ENCODE results near the gene SHROOM3. TPM values are rescaled to one million over a fixed set of nuclear protein-coding genes. Genes with fewer than 3 reads are reported as not detected.

The SHROOM3 gene
- total and polyA plus RNA-seq, 2 of the 13 experiments (the other 11 are each of a cell fraction or from before 2014, with no cell fraction given) = 0.01 TPM; not detected in 1

DNA sequence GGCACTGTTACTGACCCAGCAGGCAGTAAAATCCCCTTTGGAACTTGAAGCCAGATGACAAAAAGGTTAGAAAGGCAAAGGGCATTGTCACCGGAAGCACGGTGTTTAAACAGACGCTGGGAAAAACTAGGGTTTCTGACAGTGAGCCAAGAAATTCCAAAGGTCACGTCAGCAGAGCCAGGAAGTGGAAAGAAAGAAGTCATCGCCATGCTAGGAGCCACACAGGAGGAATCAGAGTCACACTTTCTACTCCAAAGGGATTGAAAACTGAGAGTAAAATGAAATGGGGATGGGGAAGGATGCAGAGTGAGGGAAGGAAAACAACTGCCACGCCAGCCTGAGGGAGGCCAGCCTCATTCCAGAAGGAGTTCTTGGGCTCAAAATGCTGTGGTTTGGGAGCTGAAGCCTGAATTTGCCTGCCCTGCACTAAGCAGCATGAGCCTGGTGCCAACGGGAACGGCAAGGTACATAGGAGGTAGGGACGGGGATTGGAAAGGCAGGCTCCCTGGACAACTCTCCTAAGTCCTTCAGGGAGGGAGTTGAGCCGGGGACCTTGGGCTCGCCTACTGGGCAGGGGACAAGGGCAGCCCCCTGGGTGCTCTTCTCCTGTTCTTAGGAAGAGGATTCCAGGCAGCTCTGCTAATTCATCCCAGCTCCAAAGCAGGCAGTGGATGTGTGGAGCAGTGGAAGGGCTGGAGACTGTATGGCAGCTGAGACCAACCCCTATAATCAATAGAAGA lies 396.1 kb downstream of the SHROOM3 start (continued):
- TF ChIP-seq ZNF670 (CRISPR knock-in tag; IDR thresholded peaks at IDR 0.05; ENCODE audit: borderline replicate concordance) = peak; percentile 72; the same call in 1 of the 2 replicates
- peak; percentile 84 for TF ChIP-seq ELF4 (CRISPR knock-in tag; IDR thresholded peaks at IDR 0.05; ENCODE audit: borderline replicate concordance)
- TF ChIP-seq ATF7 (IDR thresholded peaks at IDR 0.05) = no peak
- TF ChIP-seq ATF7 (CRISPR knock-in tag; IDR thresholded peaks at IDR 0.05) = no peak
- TF ChIP-seq, protein P1, sequence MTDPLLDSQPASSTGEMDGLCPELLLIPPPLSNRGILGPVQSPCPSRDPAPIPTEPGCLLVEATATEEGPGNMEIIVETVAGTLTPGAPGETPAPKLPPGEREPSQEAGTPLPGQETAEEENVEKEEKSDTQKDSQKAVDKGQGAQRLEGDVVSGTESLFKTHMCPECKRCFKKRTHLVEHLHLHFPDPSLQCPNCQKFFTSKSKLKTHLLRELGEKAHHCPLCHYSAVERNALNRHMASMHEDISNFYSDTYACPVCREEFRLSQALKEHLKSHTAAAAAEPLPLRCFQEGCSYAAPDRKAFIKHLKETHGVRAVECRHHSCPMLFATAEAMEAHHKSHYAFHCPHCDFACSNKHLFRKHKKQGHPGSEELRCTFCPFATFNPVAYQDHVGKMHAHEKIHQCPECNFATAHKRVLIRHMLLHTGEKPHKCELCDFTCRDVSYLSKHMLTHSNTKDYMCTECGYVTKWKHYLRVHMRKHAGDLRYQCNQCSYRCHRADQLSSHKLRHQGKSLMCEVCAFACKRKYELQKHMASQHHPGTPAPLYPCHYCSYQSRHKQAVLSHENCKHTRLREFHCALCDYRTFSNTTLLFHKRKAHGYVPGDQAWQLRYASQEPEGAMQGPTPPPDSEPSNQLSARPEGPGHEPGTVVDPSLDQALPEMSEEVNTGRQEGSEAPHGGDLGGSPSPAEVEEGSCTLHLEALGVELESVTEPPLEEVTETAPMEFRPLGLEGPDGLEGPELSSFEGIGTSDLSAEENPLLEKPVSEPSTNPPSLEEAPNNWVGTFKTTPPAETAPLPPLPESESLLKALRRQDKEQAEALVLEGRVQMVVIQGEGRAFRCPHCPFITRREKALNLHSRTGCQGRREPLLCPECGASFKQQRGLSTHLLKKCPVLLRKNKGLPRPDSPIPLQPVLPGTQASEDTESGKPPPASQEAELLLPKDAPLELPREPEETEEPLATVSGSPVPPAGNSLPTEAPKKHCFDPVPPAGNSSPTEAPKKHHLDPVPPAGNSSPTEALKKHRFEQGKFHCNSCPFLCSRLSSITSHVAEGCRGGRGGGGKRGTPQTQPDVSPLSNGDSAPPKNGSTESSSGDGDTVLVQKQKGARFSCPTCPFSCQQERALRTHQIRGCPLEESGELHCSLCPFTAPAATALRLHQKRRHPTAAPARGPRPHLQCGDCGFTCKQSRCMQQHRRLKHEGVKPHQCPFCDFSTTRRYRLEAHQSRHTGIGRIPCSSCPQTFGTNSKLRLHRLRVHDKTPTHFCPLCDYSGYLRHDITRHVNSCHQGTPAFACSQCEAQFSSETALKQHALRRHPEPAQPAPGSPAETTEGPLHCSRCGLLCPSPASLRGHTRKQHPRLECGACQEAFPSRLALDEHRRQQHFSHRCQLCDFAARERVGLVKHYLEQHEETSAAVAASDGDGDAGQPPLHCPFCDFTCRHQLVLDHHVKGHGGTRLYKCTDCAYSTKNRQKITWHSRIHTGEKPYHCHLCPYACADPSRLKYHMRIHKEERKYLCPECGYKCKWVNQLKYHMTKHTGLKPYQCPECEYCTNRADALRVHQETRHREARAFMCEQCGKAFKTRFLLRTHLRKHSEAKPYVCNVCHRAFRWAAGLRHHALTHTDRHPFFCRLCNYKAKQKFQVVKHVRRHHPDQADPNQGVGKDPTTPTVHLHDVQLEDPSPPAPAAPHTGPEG (CRISPR knock-in tag; IDR thresholded peaks at IDR 0.05) = no peak
- 0 out of 2 replicates have a peak, but pooled peaks have one; percentile 42 for TF ChIP-seq ZNF335 (CRISPR knock-in tag; IDR thresholded peaks at IDR 0.05)
- no peak for TF ChIP-seq KLF15 (CRISPR knock-in tag; IDR thresholded peaks at IDR 0.05; ENCODE audit: borderline replicate concordance)
- peak; percentile 74 for TF ChIP-seq CREM (IDR thresholded peaks at IDR 0.05)
- TF ChIP-seq CREM (CRISPR knock-in tag; IDR thresholded peaks at IDR 0.05) = no peak
- TF ChIP-seq HIC2 (CRISPR knock-in tag; IDR thresholded peaks at IDR 0.05; ENCODE audit: low read depth) = peak; percentile 52; the same call in 1 of the 2 replicates
- peak; percentile 63 for TF ChIP-seq SALL1 (CRISPR knock-in tag; IDR thresholded peaks at IDR 0.05)
- TF ChIP-seq ZNF282 (IDR thresholded peaks at IDR 0.05; ENCODE audit: partially characterized antibody) = no peak
- peak in 1 of 2 experiments; percentile 57; a peak in 1 of 4 replicates for TF ChIP-seq KLF16 (CRISPR knock-in tag; IDR thresholded peaks at IDR 0.05)
- peak; percentile 40; the same call in 1 of the 2 replicates for TF ChIP-seq PHF8 (CRISPR knock-in tag; IDR thresholded peaks at IDR 0.05)
- TF ChIP-seq ZBTB7B (CRISPR knock-in tag; IDR thresholded peaks at IDR 0.05) = 0 out of 2 replicates have a peak, but pooled peaks have one; percentile 53
- peak; percentile 77; the same call in 1 of the 2 replicates for TF ChIP-seq ZFP36L1 (CRISPR knock-in tag; IDR thresholded peaks at IDR 0.05)
- TF ChIP-seq, protein P2, sequence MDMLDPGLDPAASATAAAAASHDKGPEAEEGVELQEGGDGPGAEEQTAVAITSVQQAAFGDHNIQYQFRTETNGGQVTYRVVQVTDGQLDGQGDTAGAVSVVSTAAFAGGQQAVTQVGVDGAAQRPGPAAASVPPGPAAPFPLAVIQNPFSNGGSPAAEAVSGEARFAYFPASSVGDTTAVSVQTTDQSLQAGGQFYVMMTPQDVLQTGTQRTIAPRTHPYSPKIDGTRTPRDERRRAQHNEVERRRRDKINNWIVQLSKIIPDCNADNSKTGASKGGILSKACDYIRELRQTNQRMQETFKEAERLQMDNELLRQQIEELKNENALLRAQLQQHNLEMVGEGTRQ (IDR thresholded peaks at IDR 0.05; ENCODE audit: low read depth, low read length) = no peak
- TF ChIP-seq, protein P2 (CRISPR knock-in tag; IDR thresholded peaks at IDR 0.05; ENCODE audit: borderline replicate concordance) = no peak
- TF ChIP-seq GATAD2A (CRISPR knock-in tag; IDR thresholded peaks at IDR 0.05) = peak; percentile 91

Measured in HepG2 (cell line).